Neuronal stem cell (in vitro differentiated cells): ENCODE data around the gene CSMD2. TPM values are rescaled to one million over a fixed set of nuclear protein-coding genes. Genes with fewer than 3 reads are reported as not detected.

Experiments
- DNase-seq: peaks from one replicate; pipeline ENCODE4 v3.0.0-alpha.2; 2013; ENCODE audit warnings: low spot score
- H2AFZ ChIP-seq: one replicate; pipeline ENCODE4 v1.6.1; 2013; ENCODE audit warnings: mild to moderate bottlenecking, low read length, inconsistent platforms
- H2AK5ac ChIP-seq: 2 replicates; pipeline ENCODE4 v1.6.1; 2013; ENCODE audit warnings: low read depth, mild to moderate bottlenecking, inconsistent platforms, low read length, moderate library complexity, mixed read lengths
- H2BK120ac ChIP-seq: 2 replicates; pipeline ENCODE4 v1.6.1; 2013; ENCODE audit warnings: low read depth, mild to moderate bottlenecking, inconsistent platforms, low read length, moderate library complexity, mixed read lengths
- H2BK12ac ChIP-seq: one replicate; pipeline ENCODE4 v1.6.1; 2013; ENCODE audit warnings: low read length, inconsistent platforms
- H2BK15ac ChIP-seq: 2 replicates; pipeline ENCODE4 v1.6.1; 2013; ENCODE audit warnings: mild to moderate bottlenecking, low read length, inconsistent platforms, mixed read lengths
- H2BK5ac ChIP-seq: one replicate; pipeline ENCODE4 v1.6.1; 2013; ENCODE audit warnings: inconsistent platforms, mild to moderate bottlenecking, low read length, moderate library complexity
- H3K14ac ChIP-seq: one replicate; pipeline ENCODE4 v1.6.1; 2013; ENCODE audit warnings: low read length, inconsistent platforms
- H3K18ac ChIP-seq: 2 replicates; pipeline ENCODE4 v1.6.1; 2013; ENCODE audit warnings: low read length, inconsistent platforms
- H3K23ac ChIP-seq: 2 replicates; pipeline ENCODE4 v1.6.1; 2013; ENCODE audit warnings: low read depth, mild to moderate bottlenecking, mixed read lengths, low read length, inconsistent platforms; ENCODE audit not compliant: poor library complexity
- H3K27ac ChIP-seq: replicated peaks from 3 replicates; pipeline ENCODE4 v1.5.1; 2013; ENCODE audit warnings: low read length, inconsistent platforms
- H3K27me3 ChIP-seq, 3 experiments: 2 replicates each; pipeline ENCODE4 v1.6.1; 2013; ENCODE audit warnings: low read length in 3 of 3, mild to moderate bottlenecking in 2 of 3, inconsistent platforms in 1 of 3, low read depth in 1 of 3, mixed read lengths in 1 of 3, moderate library complexity in 1 of 3; ENCODE audit not compliant: control insufficient read depth in 3 of 3, insufficient read depth in 3 of 3
- H3K36me3 ChIP-seq, 2 donors: replicated peaks in 1 of 2; 2 replicates each; pipeline ENCODE4 v1.6.1; 2013; ENCODE audit warnings: low read length in 2 of 2; ENCODE audit not compliant: control insufficient read depth in 2 of 2, insufficient read depth in 2 of 2
- H3K4ac ChIP-seq: 2 replicates; pipeline ENCODE4 v1.6.1; 2013; ENCODE audit warnings: inconsistent platforms, mild to moderate bottlenecking, low read length, moderate library complexity
- H3K4me1 ChIP-seq, 2 donors: 1 replicate in 1 of 2; 2 replicates in 1 of 2; pipeline ENCODE4 v1.6.1; 2013; ENCODE audit warnings: low read length in 2 of 2, low read depth in 1 of 2; ENCODE audit not compliant: control insufficient read depth in 2 of 2, insufficient read depth in 1 of 2
- H3K4me2 ChIP-seq: one replicate; pipeline ENCODE4 v1.6.1; 2013; ENCODE audit warnings: mild to moderate bottlenecking, low read length, inconsistent platforms; ENCODE audit not compliant: insufficient read depth, poor library complexity, severe bottlenecking
- H3K4me3 ChIP-seq, 2 donors: 2 replicates each; pipeline ENCODE4 v1.5.1; 2013; ENCODE audit warnings: low read length in 2 of 2, mild to moderate bottlenecking in 2 of 2, inconsistent platforms in 1 of 2, moderate library complexity in 1 of 2
- H3K79me1 ChIP-seq: one replicate; pipeline ENCODE4 v1.6.1; 2013; ENCODE audit warnings: low read depth, mild to moderate bottlenecking, inconsistent platforms, low read length, moderate library complexity
- H3K9ac ChIP-seq: one replicate; pipeline ENCODE4 v1.6.1; 2013; ENCODE audit warnings: mild to moderate bottlenecking, low read depth, low read length, inconsistent platforms; ENCODE audit not compliant: poor library complexity
- H3K9me3 ChIP-seq, 2 donors: replicated peaks in 1 of 2; 2 replicates each; pipeline versions ENCODE3 to v1.6.1; 2013; ENCODE audit warnings: low read length in 2 of 2, mild to moderate bottlenecking in 2 of 2, inconsistent platforms in 1 of 2, low read depth in 1 of 2, mixed read lengths in 1 of 2, moderate library complexity in 1 of 2; ENCODE audit not compliant: control insufficient read depth in 2 of 2, insufficient read depth in 1 of 2
- H4K8ac ChIP-seq: one replicate; pipeline ENCODE4 v1.6.1; 2013; ENCODE audit warnings: low read depth, mild to moderate bottlenecking, inconsistent platforms, low read length, moderate library complexity
- H4K91ac ChIP-seq: one replicate; pipeline ENCODE4 v1.6.1; 2013; ENCODE audit warnings: low read length, low read depth, mild to moderate bottlenecking, inconsistent platforms; ENCODE audit not compliant: poor library complexity
- WGBS, 2 donors: extraction: QIAGEN DNeasy Blood & Tissue Kit; methylation state at CpG; one replicate each; pipeline ENCODE4 v1.1.7; 2013; ENCODE audit warnings: missing lambda C conversion rate in 2 of 2, mixed read lengths in 1 of 2; ENCODE audit not compliant: insufficient read length in 2 of 2, insufficient replicate concordance in 1 of 2; ENCODE audit errors: extremely low coverage in 2 of 2; 5-methylcytosine and 5-hydroxymethylcytosine counted together
- polyA plus RNA-seq, 2 experiments: library from polyadenylated mRNA; stranded (reverse); fragments of 200-250 nt; gene quantifications; one replicate each; pipeline ENCODE4 v1.2.3, GENCODE V29; 2013

CSMD2 gene
- polyA plus RNA-seq (2013, experiment 1 of 2): 1.0 TPM
- 0.89 TPM for polyA plus RNA-seq (2013, experiment 2 of 2)

DNA sequence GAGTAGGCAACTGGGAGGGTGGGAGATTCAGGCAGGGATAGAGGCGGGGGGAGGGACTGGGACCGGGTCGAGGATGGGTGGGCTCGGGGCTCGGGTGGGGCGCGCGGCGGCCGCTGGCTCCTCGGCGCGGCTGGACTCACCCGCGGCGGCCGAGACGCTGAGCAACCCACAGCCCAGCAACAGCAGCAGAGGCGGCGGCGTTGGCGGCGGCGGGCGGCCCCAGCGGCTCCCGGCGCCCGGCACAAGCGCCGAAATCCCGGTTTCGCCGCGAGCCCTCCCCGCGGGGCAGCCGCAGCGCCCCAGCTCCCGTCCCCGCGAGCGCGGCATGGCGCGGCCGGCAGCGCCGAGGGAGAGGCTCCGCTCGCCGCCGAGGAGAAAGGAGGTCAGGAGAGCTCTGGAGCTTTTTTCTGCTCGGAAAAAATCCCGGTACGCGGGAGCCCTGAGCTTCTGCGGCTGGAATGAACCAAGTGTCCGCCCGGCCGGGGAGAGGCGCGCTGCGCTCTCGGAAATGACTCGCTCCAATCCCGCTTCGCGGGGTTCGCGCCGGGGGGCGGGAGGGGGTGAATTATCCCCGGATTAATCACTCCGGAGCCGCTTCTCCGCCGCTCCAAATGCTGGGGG, at the start of gene CSMD2:
Gene CSMD2 (minus strand): TSS at position 460 of the 621 bp plus-strand sequence. CDS start 133 bp downstream, at position 327.
- H2AFZ ChIP-seq: peak within 1 kb of the TSS; percentile 82
- H4K8ac ChIP-seq: no peak within 1 kb of the TSS
- H3K4me3 ChIP-seq: peak within 1 kb of the TSS in 1 of 2 donors; percentile 87
- DNase-seq: peak; percentile 63
- peaks cover 0 to 13% of the 10 kb centered on the region in 2 donors for H3K4me1 ChIP-seq
- no peaks in the 10 kb centered on the region for H3K36me3 ChIP-seq
- H2BK15ac ChIP-seq: peak within 1 kb of the TSS; percentile 55
- H3K23ac ChIP-seq: peak within 1 kb of the TSS; percentile 67
- no CpG with 5 or more reads among the region's 78 CpGs for WGBS, 2 donors
- peak within 1 kb of the TSS; percentile 99 for H3K4me2 ChIP-seq
- no peak within 1 kb of the TSS for H2BK12ac ChIP-seq
- H3K18ac ChIP-seq: peak within 1 kb of the TSS; percentile 93
- H2BK120ac ChIP-seq: no peak within 1 kb of the TSS
- H3K79me1 ChIP-seq: peaks cover 2% of the 10 kb centered on the region
- H3K14ac ChIP-seq: no peak within 1 kb of the TSS
- no peaks in the 10 kb centered on the region for H3K9me3 ChIP-seq
- H3K4ac ChIP-seq: no peak within 1 kb of the TSS
- H2AK5ac ChIP-seq: no peak within 1 kb of the TSS
- H3K27ac ChIP-seq: no peak within 1 kb of the TSS
- peak within 1 kb of the TSS; percentile 50 for H3K9ac ChIP-seq
- H4K91ac ChIP-seq: no peak within 1 kb of the TSS
- H3K27me3 ChIP-seq: peaks cover 0 to 92% (median 32%) of the 10 kb centered on the region in 3 experiments
- H2BK5ac ChIP-seq: no peak within 1 kb of the TSS

DNA sequence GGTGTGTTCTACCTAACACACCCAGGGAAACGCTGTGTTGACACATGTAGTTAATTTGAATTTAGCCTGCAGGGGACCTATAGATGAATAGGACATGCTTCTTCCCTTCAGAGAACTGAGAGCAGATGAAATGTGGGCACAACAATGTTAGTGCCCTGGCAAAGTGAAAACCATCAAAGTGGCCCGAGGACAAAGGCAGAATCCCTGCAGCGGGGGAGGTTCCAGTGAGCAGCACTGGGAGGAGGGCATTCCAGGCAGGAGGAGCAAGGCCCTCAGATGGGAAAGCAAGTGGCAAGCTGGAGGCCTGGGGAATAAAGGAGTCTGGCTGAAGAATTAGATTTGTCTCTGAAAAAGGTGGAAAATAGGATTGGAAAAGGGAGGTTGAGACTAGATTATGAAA, 48.9 kb upstream of the CSMD2 start:
- peaks cover 0 to 2% of the 10 kb centered on the region in 2 donors for H3K4me1 ChIP-seq
- H3K18ac ChIP-seq: no peak overlapping the region
- no peaks in the 10 kb centered on the region for H3K9me3 ChIP-seq
- H3K14ac ChIP-seq: no peak overlapping the region
- H3K27me3 ChIP-seq: peaks cover 0 to 3% (median 0%) of the 10 kb centered on the region in 3 experiments
- H3K27ac ChIP-seq: no peak overlapping the region
- H2BK120ac ChIP-seq: no peak overlapping the region
- no peak overlapping the region for H2BK12ac ChIP-seq
- no peak overlapping the region for H3K4ac ChIP-seq
- no peak overlapping the region for H2BK5ac ChIP-seq
- no peak overlapping the region for H3K23ac ChIP-seq
- H3K4me3 ChIP-seq: no peak overlapping the region
- no peaks in the 10 kb centered on the region for H3K36me3 ChIP-seq
- no peak overlapping the region for H2BK15ac ChIP-seq
- H3K4me2 ChIP-seq: no peak overlapping the region
- DNase-seq: no peak
- H2AFZ ChIP-seq: no peak overlapping the region
- H4K91ac ChIP-seq: no peak overlapping the region
- H3K9ac ChIP-seq: no peak overlapping the region
- no peak overlapping the region for H2AK5ac ChIP-seq
- no CpG with 5 or more reads among the region's 3 CpGs for WGBS, 2 donors
- H4K8ac ChIP-seq: no peak overlapping the region
- H3K79me1 ChIP-seq: no peaks in the 10 kb centered on the region

- Histone ChIP-seq H3K14ac (no peak overlapping the region), H3K18ac (no peak overlapping the region), H3K36me3 (no peaks in the 10 kb centered on the region), H4K8ac (no peak overlapping the region), H3K27me3 (peaks cover 0 to 3% (median 0%) of the 10 kb centered on the region in 3 experiments), H2BK5ac (no peak overlapping the region), H3K9me3 (no peaks in the 10 kb centered on the region), H2BK120ac (no peak overlapping the region), H3K4me2 (no peak overlapping the region), H3K4ac (no peak overlapping the region), H4K91ac (no peak overlapping the region), H3K23ac (no peak overlapping the region), H3K79me1 (no peaks in the 10 kb centered on the region), H3K4me1 (peaks cover 0 to 2% of the 10 kb centered on the region in 2 donors), H2AFZ (no peak overlapping the region), H2BK15ac (no peak overlapping the region), H3K27ac (no peak overlapping the region), H3K9ac (no peak overlapping the region), H3K4me3 (no peak overlapping the region), H2BK12ac (no peak overlapping the region), H2AK5ac (no peak overlapping the region)
- DNase-seq: no peak
- no CpG with 5 or more reads among the region's 4 CpGs for WGBS, 2 donors
Observed at GRCh38 chr1:34212673-34213072, 47.6 kb upstream of the CSMD2 start.

GRCh38 chr1:34199927-34200326, 34.9 kb upstream of the CSMD2 start:
- Histone ChIP-seq H3K4me1 (no peaks in the 10 kb centered on the region), H4K91ac (no peak overlapping the region), H3K18ac (peak overlapping the region; percentile 7), H2BK120ac (no peak overlapping the region), H3K14ac (no peak overlapping the region), H3K4ac (no peak overlapping the region), H4K8ac (no peak overlapping the region), H3K79me1 (no peaks in the 10 kb centered on the region), H2BK15ac (no peak overlapping the region), H3K4me3 (no peak overlapping the region), H3K9ac (no peak overlapping the region), H2AFZ (no peak overlapping the region), H3K4me2 (no peak overlapping the region), H3K27ac (no peak overlapping the region), H3K9me3 (no peaks in the 10 kb centered on the region), H3K23ac (no peak overlapping the region), H3K36me3 (no peaks in the 10 kb centered on the region), H2BK5ac (no peak overlapping the region), H3K27me3 (peaks cover 0 to 17% (median 0%) of the 10 kb centered on the region in 3 experiments), H2BK12ac (no peak overlapping the region), H2AK5ac (no peak overlapping the region)
- WGBS, 2 donors: no CpG with 5 or more reads among the region's 1 CpG
- no peak for DNase-seq
